Osteoblast (primary cell): Measurements from ENCODE around the gene SLITRK4. TPM values are rescaled to one million over a fixed set of nuclear protein-coding genes. Genes with fewer than 3 reads are reported as not detected.

Experiments
- DNase-seq: peaks from one replicate; pipeline ENCODE4 v3.0.0; 2011; ENCODE audit warnings: low spot score, mixed read lengths; ENCODE audit not compliant: insufficient read length; ENCODE audit errors: missing footprints
- H2AFZ ChIP-seq: 2 replicates; pipeline ENCODE4 v1.6.0; 2011; ENCODE audit warnings: mild to moderate bottlenecking, low read length
- H3K27ac ChIP-seq: 2 replicates; pipeline ENCODE4 v1.5.1; 2011; ENCODE audit warnings: mild to moderate bottlenecking, low read depth, low read length, moderate library complexity
- H3K27me3 ChIP-seq: 2 replicates; pipeline ENCODE4 v1.6.0; 2012; ENCODE audit warnings: mild to moderate bottlenecking, control low read depth, inconsistent platforms, low read length, moderate library complexity; ENCODE audit not compliant: insufficient read depth
- H3K36me3 ChIP-seq: 2 replicates; pipeline ENCODE4 v1.5.1; 2011; ENCODE audit warnings: mild to moderate bottlenecking, low read length, control low read depth, moderate library complexity; ENCODE audit not compliant: insufficient read depth
- H3K4me1 ChIP-seq: 2 replicates; pipeline ENCODE4 v1.5.1; 2011; ENCODE audit warnings: mild to moderate bottlenecking, low read length, control low read depth, moderate library complexity; ENCODE audit not compliant: insufficient read depth
- H3K4me2 ChIP-seq: 2 replicates; pipeline ENCODE4 v1.6.0; 2011; ENCODE audit warnings: mild to moderate bottlenecking, low read length; ENCODE audit not compliant: insufficient read depth
- H3K4me3 ChIP-seq: fragments of 200-600 bp; sonication (generic); 3 replicates; pipeline ENCODE4 v1.5.1; 2012; ENCODE audit warnings: mild to moderate bottlenecking, low read length, inconsistent platforms; ENCODE audit not compliant: insufficient read depth
- H3K79me2 ChIP-seq: 2 replicates; pipeline ENCODE4 v1.6.0; 2012; ENCODE audit warnings: mild to moderate bottlenecking, low read length, control low read depth, inconsistent platforms; ENCODE audit not compliant: insufficient read depth
- H3K9me3 ChIP-seq: 2 replicates; pipeline ENCODE4 v1.5.1; 2011; ENCODE audit warnings: low read depth, low read length, control low read depth
- H4K20me1 ChIP-seq: 2 replicates; pipeline ENCODE4 v1.6.0; 2012; ENCODE audit warnings: mild to moderate bottlenecking, low read length, control low read depth; ENCODE audit not compliant: insufficient read depth
- total RNA-seq: library from RNA; depleted of rRNA; stranded (reverse); fragments of >200 nt; gene quantifications from 2 replicates; pipeline ENCODE4 v1.2.3, GENCODE V29; 2012
- TF ChIP-seq, protein P1 (sequence below): IDR thresholded peaks from 2 replicates; pipeline ENCODE4 v1.5.1; 2011; ENCODE audit warnings: mild to moderate bottlenecking, low read depth, low read length, moderate library complexity; ENCODE audit errors: extremely low read depth

SLITRK4 gene
- total RNA-seq, 1 donor = 0.36 TPM

DNA sequence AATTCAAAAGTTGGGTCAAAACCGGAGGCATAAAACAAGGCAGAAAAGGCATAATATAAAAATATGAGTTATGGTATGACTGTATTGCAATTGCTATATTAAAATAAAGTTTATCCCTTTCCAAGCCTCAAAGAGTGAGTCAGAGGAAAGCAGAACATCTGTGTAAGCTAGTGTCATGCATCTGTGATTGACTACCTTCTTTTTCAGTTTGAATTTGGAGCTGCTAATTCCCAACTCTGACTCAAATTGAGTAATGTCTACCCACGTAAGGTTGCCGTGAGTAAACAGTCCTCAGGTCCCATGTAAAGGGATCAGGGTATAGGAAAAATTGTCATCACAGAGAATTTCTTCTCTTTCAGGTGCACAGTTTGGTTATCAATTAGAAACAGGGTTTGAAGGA lies 6.5 kb upstream of the SLITRK4 start:
- Histone ChIP-seq H3K27ac (no peak overlapping the region), H3K9me3 (no peaks in the 10 kb centered on the region), H3K4me1 (no peaks in the 10 kb centered on the region), H2AFZ (no peak overlapping the region), H3K4me3 (no peak overlapping the region), H3K4me2 (no peak overlapping the region), H3K79me2 (no peaks in the 10 kb centered on the region), H4K20me1 (no peaks in the 10 kb centered on the region), H3K27me3 (no peaks in the 10 kb centered on the region), H3K36me3 (no peaks in the 10 kb centered on the region)
- no peak for DNase-seq
- TF ChIP-seq, protein P1, sequence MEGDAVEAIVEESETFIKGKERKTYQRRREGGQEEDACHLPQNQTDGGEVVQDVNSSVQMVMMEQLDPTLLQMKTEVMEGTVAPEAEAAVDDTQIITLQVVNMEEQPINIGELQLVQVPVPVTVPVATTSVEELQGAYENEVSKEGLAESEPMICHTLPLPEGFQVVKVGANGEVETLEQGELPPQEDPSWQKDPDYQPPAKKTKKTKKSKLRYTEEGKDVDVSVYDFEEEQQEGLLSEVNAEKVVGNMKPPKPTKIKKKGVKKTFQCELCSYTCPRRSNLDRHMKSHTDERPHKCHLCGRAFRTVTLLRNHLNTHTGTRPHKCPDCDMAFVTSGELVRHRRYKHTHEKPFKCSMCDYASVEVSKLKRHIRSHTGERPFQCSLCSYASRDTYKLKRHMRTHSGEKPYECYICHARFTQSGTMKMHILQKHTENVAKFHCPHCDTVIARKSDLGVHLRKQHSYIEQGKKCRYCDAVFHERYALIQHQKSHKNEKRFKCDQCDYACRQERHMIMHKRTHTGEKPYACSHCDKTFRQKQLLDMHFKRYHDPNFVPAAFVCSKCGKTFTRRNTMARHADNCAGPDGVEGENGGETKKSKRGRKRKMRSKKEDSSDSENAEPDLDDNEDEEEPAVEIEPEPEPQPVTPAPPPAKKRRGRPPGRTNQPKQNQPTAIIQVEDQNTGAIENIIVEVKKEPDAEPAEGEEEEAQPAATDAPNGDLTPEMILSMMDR = no peak

DNA sequence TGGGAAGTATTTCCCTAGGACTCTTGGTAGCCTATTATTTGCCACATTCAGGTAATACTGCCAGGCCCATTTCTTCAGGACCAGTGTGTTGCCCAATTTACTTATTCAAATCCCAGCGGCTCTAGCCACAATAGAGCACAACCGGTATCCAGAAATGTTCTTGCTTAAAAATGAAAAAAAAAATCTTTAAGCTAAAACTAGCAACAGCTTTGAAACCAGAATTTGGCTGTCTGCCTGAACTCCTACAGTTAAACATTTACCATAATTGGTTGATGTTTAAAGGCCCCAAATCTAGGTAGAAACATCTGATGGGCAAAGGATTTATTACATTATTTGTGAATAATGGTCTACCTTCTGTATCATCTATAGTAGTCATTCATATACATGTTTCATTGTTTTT lies 930 bp upstream of the SLITRK4 start:
- H3K4me1 ChIP-seq = no peaks in the 10 kb centered on the region
- H3K4me2 ChIP-seq = no peak overlapping the region
- H4K20me1 ChIP-seq = no peaks in the 10 kb centered on the region
- no peaks in the 10 kb centered on the region for H3K9me3 ChIP-seq
- H3K79me2 ChIP-seq = no peaks in the 10 kb centered on the region
- no peaks in the 10 kb centered on the region for H3K27me3 ChIP-seq
- no peaks in the 10 kb centered on the region for H3K36me3 ChIP-seq
- DNase-seq = no peak
- no peak overlapping the region for H2AFZ ChIP-seq
- no peak overlapping the region for H3K4me3 ChIP-seq
- TF ChIP-seq, protein P1 = no peak
- H3K27ac ChIP-seq = no peak overlapping the region

DNA sequence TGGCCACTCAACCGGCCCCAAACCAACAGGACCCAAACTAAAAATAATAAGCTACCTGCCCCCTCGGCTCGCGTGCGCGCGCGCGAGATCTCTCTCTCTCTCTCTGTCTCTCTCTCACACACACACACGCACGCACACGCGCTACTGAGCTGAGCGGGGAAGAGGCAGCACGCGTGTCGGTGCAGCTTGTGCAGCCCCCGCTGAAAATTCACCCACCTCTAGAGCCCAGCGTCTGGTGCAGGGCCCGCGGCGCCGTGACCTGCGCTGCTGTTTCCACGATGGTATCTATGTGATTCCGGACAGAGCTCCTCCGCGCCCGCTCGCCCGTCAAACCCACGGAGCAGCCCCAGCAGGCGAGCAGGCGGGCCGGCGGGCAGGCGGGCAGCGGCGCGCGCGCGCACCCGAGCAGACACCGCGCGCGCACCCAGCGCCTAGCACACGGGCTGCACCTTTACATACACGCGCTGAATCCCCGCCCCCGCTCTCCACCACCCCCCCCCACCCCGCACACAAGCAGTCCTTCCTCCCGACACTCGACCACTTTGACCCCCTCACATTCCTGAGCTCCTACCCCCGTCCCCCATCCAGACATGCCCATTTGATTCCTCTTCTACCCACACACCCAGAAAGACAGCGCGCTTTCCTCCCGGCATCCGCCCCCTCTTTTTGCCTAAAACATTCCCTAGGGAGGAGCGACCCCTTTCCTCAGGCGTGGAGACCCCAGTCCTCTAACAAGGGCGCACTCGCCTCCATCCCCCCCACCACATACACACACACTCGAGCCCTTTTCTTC lies 1.0 kb downstream of the SLITRK4 start:
- H3K4me3 ChIP-seq = no peak overlapping the region
- no peak overlapping the region for H2AFZ ChIP-seq
- H4K20me1 ChIP-seq = no peaks in the 10 kb centered on the region
- H3K27me3 ChIP-seq = no peaks in the 10 kb centered on the region
- no peaks in the 10 kb centered on the region for H3K4me1 ChIP-seq
- H3K4me2 ChIP-seq = no peak overlapping the region
- no peak for DNase-seq
- no peaks in the 10 kb centered on the region for H3K79me2 ChIP-seq
- peaks cover under 1% of the 10 kb centered on the region for H3K9me3 ChIP-seq
- no peaks in the 10 kb centered on the region for H3K36me3 ChIP-seq
- H3K27ac ChIP-seq = no peak overlapping the region
- TF ChIP-seq, protein P1 = no peak

DNA sequence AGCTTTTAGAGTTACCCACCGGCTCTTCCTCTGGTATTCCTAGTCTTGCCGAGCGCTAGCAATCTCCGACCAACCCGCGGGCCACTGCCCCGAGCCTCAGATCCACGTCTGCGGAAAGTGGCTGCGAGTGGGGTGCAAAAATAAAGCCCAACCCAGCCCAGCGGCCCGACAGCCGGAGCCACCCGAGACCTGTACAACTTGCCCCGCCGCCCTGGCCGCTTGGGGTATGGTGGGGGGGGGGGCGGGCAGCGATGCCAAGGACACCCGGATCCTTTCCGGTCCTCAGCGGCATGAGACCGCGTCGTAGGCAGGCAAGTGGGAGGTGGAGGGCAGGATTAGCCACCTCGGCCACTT lies 1.6 kb downstream of the SLITRK4 start:
- no peaks in the 10 kb centered on the region for H3K79me2 ChIP-seq

More for the DNA sequence above, 1.6 kb downstream of the SLITRK4 start:
- Histone ChIP-seq H2AFZ (no peak overlapping the region), H3K4me2 (no peak overlapping the region), H3K9me3 (peaks cover 3% of the 10 kb centered on the region), H3K27ac (no peak overlapping the region), H4K20me1 (no peaks in the 10 kb centered on the region), H3K36me3 (no peaks in the 10 kb centered on the region), H3K4me1 (no peaks in the 10 kb centered on the region), H3K4me3 (no peak overlapping the region), H3K27me3 (no peaks in the 10 kb centered on the region)
- DNase-seq = no peak
- TF ChIP-seq, protein P1 = no peak
